ENCODE measurements around the gene RPS10.

GRCh38 chr6:34459899-34460593, 34.2 kb upstream of the RPS10 start:
- TF ChIP-seq EP300 (conservative IDR thresholded peaks at IDR 0.05; ENCODE audit: poor library complexity, severe bottlenecking) (no peak), CTCF (IDR thresholded peaks at IDR 0.05; ENCODE audit: poor library complexity, severe bottlenecking) (peak; percentile 82), RAD21 (conservative IDR thresholded peaks at IDR 0.05) (peak; percentile 87), POLR2AphosphoS5 (IDR thresholded peaks at IDR 0.05) (no peak), REST (IDR thresholded peaks at IDR 0.05; ENCODE audit: borderline replicate concordance) (no peak)

Data from neural cell (in vitro differentiated cells).